T-helper 2 cell treated with Interferon-gamma antibody and Interleukin-4, amounts not matched to agents 5 μg/mL and 100 μg/mL, for 36 hours (primary cell): ENCODE data around the gene COPZ2.
"Not testable (repeated sequence)": the region's sequence is repeated elsewhere in the genome, so short reads cannot be mapped to it uniquely, and the experiment has no call there.

Experiments used
- DNase-seq: peaks from one replicate; pipeline ENCODE4 v3.0.0; 2021; ENCODE audit warnings: low spot score
- H3K27ac Mint-ChIP-seq: one replicate; pipeline ENCODE4 v1.8.0; 2021; ENCODE audit warnings: mild to moderate bottlenecking, mixed read lengths
- H3K27me3 Mint-ChIP-seq: one replicate; pipeline ENCODE4 v1.8.0; 2021; ENCODE audit warnings: low read depth, mixed read lengths
- H3K36me3 Mint-ChIP-seq: one replicate; pipeline ENCODE4 v1.8.0; 2021; ENCODE audit warnings: low read depth, mixed read lengths
- H3K4me1 Mint-ChIP-seq: one replicate; pipeline ENCODE4 v1.8.0; 2021; ENCODE audit warnings: low read depth, mixed read lengths
- H3K4me3 Mint-ChIP-seq: one replicate; pipeline ENCODE4 v1.8.0; 2022; ENCODE audit warnings: mild to moderate bottlenecking, moderate library complexity, mixed read lengths
- H3K9me3 Mint-ChIP-seq: one replicate; pipeline ENCODE4 v1.8.0; 2021; ENCODE audit warnings: mixed read lengths

The COPZ2 gene

GRCh38 chr17:48016112-48016511 lies 21.5 kb downstream of the COPZ2 start:
- Mint-ChIP-seq H3K4me1 (peaks cover 34% of the 10 kb centered on the region), H3K4me3 (no peak overlapping the region), H3K36me3 (no peaks in the 10 kb centered on the region), H3K27ac (peak overlapping the region; percentile 19), H3K27me3 (peaks cover 37% of the 10 kb centered on the region), H3K9me3 (no peaks in the 10 kb centered on the region)
- no peak for DNase-seq

GRCh38 chr17:48014595-48015111 lies 22.9 kb downstream of the COPZ2 start:
- no peak overlapping the region for H3K4me3 Mint-ChIP-seq
- no peak overlapping the region for H3K27ac Mint-ChIP-seq
- peaks cover 40% of the 10 kb centered on the region for H3K27me3 Mint-ChIP-seq
- H3K36me3 Mint-ChIP-seq: no peaks in the 10 kb centered on the region
- H3K4me1 Mint-ChIP-seq: peaks cover 35% of the 10 kb centered on the region
- no peak for DNase-seq
- H3K9me3 Mint-ChIP-seq: no peaks in the 10 kb centered on the region

GRCh38 chr17:48013876-48014594 lies 23.6 kb downstream of the COPZ2 start:
- Mint-ChIP-seq H3K4me3 (no peak overlapping the region), H3K4me1 (peaks cover 35% of the 10 kb centered on the region), H3K27ac (no peak overlapping the region), H3K36me3 (no peaks in the 10 kb centered on the region), H3K9me3 (no peaks in the 10 kb centered on the region), H3K27me3 (peaks cover 43% of the 10 kb centered on the region)
- DNase-seq: no peak

GRCh38 chr17:48012654-48013053 lies 24.9 kb downstream of the COPZ2 start:
- no peaks in the 10 kb centered on the region for H3K36me3 Mint-ChIP-seq
- no peak for DNase-seq
- H3K27ac Mint-ChIP-seq: no peak overlapping the region
- H3K27me3 Mint-ChIP-seq: peaks cover 44% of the 10 kb centered on the region
- H3K4me1 Mint-ChIP-seq: peaks cover 27% of the 10 kb centered on the region
- H3K9me3 Mint-ChIP-seq: no peaks in the 10 kb centered on the region
- peak overlapping the region; percentile 79 for H3K4me3 Mint-ChIP-seq

DNA sequence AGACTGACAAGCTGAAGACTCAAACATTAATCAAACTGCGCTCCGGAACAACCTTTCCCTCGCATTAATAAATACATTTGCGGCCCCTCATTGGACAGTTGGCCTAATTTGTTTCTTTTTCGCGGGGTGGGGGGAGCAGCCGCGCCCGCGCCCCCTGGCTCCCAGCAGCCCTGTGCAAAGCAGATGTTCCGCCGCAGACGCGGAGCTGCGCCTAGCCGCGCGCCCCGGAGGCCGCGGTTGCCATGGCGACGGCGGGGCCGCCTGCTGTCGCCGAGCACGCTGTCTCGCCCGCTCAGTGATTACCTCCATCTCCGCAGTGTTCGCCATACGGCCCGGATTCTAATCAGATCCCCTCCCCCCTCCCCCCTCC lies 25.5 kb downstream of the COPZ2 start:
- DNase-seq: peak; percentile 54
- no peak overlapping the region for H3K27ac Mint-ChIP-seq

DNA sequence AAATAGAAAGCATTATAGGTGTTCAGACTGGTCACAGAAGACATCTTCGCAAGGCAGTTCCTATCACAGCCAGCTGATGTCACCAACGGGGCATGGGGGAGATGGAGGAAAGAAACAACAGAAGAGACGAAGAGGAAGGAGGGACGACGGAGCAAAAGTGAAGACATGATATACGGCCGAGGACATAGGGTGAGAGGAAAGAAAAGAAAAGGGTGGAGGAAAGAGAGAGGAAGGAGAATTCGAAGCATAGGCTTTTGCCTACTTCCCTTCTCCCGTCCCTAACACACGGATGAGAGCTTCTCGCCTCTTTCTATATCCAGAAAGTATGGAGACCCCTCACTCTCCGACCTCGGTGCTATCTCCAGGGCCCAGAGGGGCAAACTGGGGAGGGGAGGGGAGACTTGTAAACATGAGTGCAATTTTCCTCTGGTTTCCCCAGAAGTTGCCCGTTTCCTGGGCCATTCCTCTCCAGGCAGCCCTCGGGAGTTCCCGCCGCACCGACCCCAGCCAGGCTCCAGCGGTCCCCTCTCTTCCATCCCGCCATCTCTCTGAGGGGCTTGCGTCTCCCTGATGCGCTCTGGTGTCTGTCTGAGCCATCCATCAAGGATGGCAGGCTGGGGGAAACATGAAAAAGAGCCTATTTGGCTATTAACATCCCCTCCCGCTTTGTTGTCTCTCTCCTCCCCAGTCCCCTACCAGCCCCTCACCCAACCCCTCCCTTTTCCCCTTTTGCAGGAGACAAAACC lies 26.0 kb downstream of the COPZ2 start:
- Mint-ChIP-seq H3K4me1 (peaks cover 20% of the 10 kb centered on the region), H3K27me3 (peaks cover 51% of the 10 kb centered on the region), H3K9me3 (no peaks in the 10 kb centered on the region), H3K36me3 (no peaks in the 10 kb centered on the region), H3K4me3 (peak overlapping the region; percentile 79), H3K27ac (peak overlapping the region; percentile 58)
- peak; percentile 20 for DNase-seq

More for the DNA sequence above, 25.5 kb downstream of the COPZ2 start:
- Mint-ChIP-seq H3K9me3 (no peaks in the 10 kb centered on the region), H3K27me3 (peaks cover 48% of the 10 kb centered on the region), H3K4me1 (peaks cover 22% of the 10 kb centered on the region), H3K36me3 (no peaks in the 10 kb centered on the region), H3K4me3 (peak overlapping the region; percentile 79)

DNA sequence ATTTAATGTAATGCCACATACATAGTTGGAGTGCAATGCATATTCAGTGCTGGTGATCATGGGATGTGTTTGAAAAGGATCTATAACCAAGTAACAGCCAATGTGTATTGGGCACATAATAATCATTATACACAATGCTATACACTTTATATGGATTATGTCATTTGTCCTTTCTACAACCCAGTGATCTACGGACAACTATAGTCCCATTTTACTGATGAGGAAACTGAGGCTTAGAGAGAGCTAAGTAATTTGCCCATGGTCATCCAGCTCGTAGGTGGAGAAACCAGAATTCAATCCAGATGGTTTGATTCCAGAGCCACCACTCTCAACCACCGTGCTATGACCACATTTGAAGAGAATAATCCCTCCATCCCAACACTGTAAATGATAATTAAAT lies 27.4 kb downstream of the COPZ2 start:
- H3K27me3 Mint-ChIP-seq: peaks cover 54% of the 10 kb centered on the region
- peaks cover 17% of the 10 kb centered on the region for H3K4me1 Mint-ChIP-seq
- DNase-seq: no peak
- H3K4me3 Mint-ChIP-seq: no peak overlapping the region
- no peak overlapping the region for H3K27ac Mint-ChIP-seq
- H3K36me3 Mint-ChIP-seq: no peaks in the 10 kb centered on the region
- no peaks in the 10 kb centered on the region for H3K9me3 Mint-ChIP-seq

GRCh38 chr17:48006936-48007709 lies 30.5 kb downstream of the COPZ2 start:
- H3K4me3 Mint-ChIP-seq: no peak overlapping the region

DNA sequence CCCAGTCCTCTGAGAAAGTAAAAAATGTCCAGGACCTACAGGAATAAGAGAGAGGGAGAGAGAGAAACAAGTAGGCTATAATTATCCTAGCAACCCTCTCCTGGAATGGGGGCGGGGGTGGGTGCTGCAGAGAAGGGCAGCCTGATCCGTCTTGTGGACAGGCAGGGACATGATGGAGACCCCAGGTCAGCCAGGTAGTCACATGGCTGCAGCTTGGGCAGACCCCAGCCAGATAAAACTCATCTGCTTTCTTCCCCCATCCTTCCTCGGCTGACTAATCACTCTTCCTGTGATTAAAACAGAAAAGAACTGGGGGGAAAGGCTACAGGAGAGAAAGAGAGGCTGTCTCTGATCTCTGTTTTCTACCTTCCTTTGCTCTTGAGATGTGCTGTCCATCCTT lies 32.6 kb downstream of the COPZ2 start:
- Mint-ChIP-seq H3K27ac (no peak overlapping the region), H3K4me3 (no peak overlapping the region), H3K27me3 (peaks cover 25% of the 10 kb centered on the region), H3K36me3 (no peaks in the 10 kb centered on the region), H3K4me1 (peaks cover 9% of the 10 kb centered on the region), H3K9me3 (no peaks in the 10 kb centered on the region)
- DNase-seq: no peak

More at GRCh38 chr17:48006936-48007709, 30.5 kb downstream of the COPZ2 start:
- Mint-ChIP-seq H3K27ac (no peak overlapping the region), H3K36me3 (no peaks in the 10 kb centered on the region), H3K9me3 (no peaks in the 10 kb centered on the region), H3K4me1 (peaks cover 17% of the 10 kb centered on the region), H3K27me3 (peaks cover 36% of the 10 kb centered on the region)
- no peak for DNase-seq

DNA sequence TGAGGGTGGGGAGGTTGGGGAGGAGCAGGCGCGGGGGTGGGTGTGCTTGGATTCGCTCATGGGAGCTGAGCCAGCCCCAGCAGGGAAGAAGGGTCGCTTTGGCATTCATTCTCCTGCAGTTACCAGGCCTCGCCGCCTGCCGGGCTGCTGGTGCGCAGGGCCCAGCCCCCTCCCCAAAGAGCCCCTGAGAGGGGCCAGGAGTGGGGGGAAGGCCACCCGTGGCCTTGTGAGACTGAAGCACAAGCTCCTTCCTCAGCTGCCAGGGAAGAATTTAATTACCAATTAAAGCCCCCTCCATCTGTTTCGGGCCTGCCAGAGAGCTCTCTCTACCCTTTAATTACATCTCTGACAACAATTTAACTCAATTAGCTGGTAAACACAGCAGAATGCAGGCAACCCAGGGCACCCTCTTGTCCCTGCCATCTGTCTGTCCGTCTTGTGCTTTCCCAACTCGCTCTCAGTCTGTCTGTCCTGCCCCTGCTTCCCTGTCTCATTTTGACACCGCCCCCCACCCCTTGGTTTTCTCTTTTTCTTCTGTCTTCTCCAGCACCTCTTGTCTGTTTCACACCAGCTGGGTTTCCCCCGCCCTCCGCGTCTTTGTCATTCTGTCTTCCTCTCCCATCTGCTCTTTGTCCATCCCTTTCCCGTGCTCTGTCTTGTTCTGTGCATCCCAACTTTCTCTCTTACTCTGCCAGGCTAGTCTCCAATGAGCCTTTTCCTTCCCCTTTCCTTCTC lies 34.0 kb downstream of the COPZ2 start:
- no peaks in the 10 kb centered on the region for H3K9me3 Mint-ChIP-seq
- peaks cover 9% of the 10 kb centered on the region for H3K4me1 Mint-ChIP-seq
- no peak for DNase-seq
- peaks cover 21% of the 10 kb centered on the region for H3K27me3 Mint-ChIP-seq
- no peak overlapping the region for H3K27ac Mint-ChIP-seq
- H3K36me3 Mint-ChIP-seq: no peaks in the 10 kb centered on the region
- H3K4me3 Mint-ChIP-seq: no peak overlapping the region

DNA sequence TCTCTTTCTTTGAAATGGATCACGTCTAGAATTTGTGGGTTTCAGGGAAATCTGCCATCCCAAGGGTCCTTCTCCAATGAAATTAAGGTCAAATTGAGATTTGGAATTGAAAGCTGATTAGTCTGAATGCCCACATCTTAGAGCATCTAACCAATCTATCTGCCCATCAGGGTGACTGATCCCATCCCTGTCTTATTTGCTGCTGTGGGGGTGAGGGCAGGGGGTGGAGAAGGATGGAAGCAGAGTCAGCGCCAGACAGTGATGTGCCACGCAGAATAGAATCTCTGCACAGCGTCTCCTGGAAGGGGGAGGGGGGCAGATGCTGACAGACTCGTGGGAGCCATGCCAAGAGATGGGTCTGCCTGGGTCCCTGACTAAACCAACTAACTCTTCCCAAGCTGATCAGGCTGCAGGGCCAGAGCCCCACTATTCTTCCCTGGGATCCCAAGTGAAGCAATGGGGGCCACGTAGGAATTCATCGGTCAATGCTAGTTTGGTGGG lies 34.6 kb downstream of the COPZ2 start:
- H3K27ac Mint-ChIP-seq: no peak overlapping the region
- DNase-seq: no peak

DNA sequence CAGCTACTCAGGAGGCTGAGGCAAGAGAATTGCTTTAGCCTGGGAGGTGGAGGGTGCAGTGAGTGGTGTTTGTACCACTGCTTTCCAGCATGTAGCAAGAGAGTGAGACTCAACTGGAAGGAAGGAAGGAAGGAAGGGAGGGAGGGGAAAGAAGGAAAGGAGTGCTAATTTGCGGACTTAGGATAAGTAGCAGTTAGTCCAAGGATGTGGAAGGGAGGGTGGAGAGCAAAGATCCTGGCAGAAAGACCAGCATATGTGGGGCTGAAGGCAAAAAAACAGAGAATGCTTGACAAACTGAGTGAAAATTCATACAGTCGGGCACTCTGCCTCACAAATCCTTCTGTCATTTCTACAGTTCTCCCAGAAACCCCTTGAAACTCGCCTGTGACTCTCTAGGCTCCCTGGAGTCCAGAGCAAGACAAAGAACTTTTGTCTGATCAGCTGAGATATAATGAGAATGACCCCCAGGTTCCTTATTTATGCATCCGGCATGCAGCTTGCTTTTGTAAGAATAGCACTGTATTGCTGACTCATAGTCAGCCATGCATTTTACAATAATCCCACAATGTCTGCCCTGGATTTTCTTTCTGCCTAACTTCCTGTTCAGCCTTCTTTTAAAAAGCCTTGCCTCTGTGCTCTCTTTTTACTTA lies 35.2 kb downstream of the COPZ2 start:
- Mint-ChIP-seq H3K27ac (no peak overlapping the region), H3K36me3 (no peaks in the 10 kb centered on the region), H3K4me3 (no peak overlapping the region), H3K9me3 (no peaks in the 10 kb centered on the region), H3K4me1 (peaks cover 9% of the 10 kb centered on the region), H3K27me3 (peaks cover 23% of the 10 kb centered on the region)
- no peak for DNase-seq

More for the DNA sequence above, 34.6 kb downstream of the COPZ2 start:
- Mint-ChIP-seq H3K9me3 (no peaks in the 10 kb centered on the region), H3K36me3 (no peaks in the 10 kb centered on the region), H3K27me3 (peaks cover 20% of the 10 kb centered on the region), H3K4me1 (peaks cover 9% of the 10 kb centered on the region), H3K4me3 (no peak overlapping the region)

DNA sequence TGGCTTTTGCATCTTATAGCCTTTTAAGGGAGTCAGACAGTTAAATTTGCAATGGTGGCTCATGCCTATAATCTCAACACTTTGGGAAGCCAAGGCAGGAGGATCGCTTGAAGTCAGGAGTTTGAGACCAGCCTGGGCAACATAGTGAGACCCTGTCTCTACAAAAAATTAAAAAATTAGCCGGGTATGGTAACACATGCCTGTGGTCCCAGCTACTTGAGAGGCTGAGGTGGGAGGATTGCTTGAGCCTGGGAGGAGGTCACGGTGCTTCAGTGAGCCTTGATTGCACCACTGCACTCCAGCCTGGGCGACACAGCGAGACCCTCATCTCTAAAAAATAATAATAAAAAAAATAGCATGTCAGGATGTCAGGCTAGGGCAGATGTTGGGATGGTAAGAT lies 35.9 kb downstream of the COPZ2 start:
- not testable (repeated sequence) for DNase-seq, H3K27ac Mint-ChIP-seq, H3K4me3 Mint-ChIP-seq, H3K36me3 Mint-ChIP-seq, H3K4me1 Mint-ChIP-seq, H3K9me3 Mint-ChIP-seq
- peaks cover 17% of the 10 kb centered on the region for H3K27me3 Mint-ChIP-seq
